Parathyroid adenoma (tissue), 2 donors: ENCODE results near the gene LONRF3.

Experiments
- H2AFZ ChIP-seq: fragments of 300-600 bp; sonication (generic); one replicate; pipeline ENCODE4 v1.7.0; 2017; ENCODE audit warnings: antibody characterized with exemption, mild to moderate bottlenecking
- H3K27ac ChIP-seq: fragments of 300-600 bp; sonication (generic); one replicate; pipeline ENCODE4 v1.7.0; 2017
- H3K27me3 ChIP-seq: fragments of 300-600 bp; sonication (generic); one replicate; pipeline ENCODE4 v1.7.0; 2017; ENCODE audit warnings: low read length; ENCODE audit not compliant: control insufficient read depth, insufficient read depth
- H3K36me3 ChIP-seq: fragments of 300-600 bp; sonication (generic); one replicate; pipeline ENCODE4 v1.7.0; 2017; ENCODE audit warnings: low read length; ENCODE audit not compliant: control insufficient read depth, insufficient read depth
- H3K4me1 ChIP-seq: fragments of 300-600 bp; sonication (generic); one replicate; pipeline ENCODE4 v1.7.0; 2017; ENCODE audit warnings: control low read depth
- H3K4me2 ChIP-seq: fragments of 300-600 bp; sonication (generic); one replicate; pipeline ENCODE4 v1.7.0; 2017; ENCODE audit warnings: low read length
- H3K4me3 ChIP-seq: fragments of 300-600 bp; sonication (generic); one replicate; pipeline ENCODE4 v1.7.0; 2017; ENCODE audit warnings: low read depth, low read length
- H3K79me2 ChIP-seq: fragments of 300-600 bp; sonication (generic); one replicate; pipeline ENCODE4 v1.7.0; 2017; ENCODE audit warnings: control low read depth
- H3K9ac ChIP-seq: fragments of 300-600 bp; sonication (generic); one replicate; pipeline ENCODE4 v1.7.0; 2017; ENCODE audit warnings: mild to moderate bottlenecking
- H3K9me3 ChIP-seq: fragments of 300-600 bp; sonication (generic); one replicate; pipeline ENCODE4 v1.7.0; 2017; ENCODE audit warnings: low read length; ENCODE audit not compliant: control insufficient read depth
- CTCF ChIP-seq: fragments of 300-600 bp; sonication (generic); IDR thresholded peaks from one replicate; pipeline ENCODE4 v1.7.0; 2017; ENCODE audit warnings: antibody characterized with exemption, mild to moderate bottlenecking
- donor health status: primary hyperparathyroidism.

The LONRF3 gene

GRCh38 chrX:118974908-118975671 is 672 bp downstream of the LONRF3 start:
- Histone ChIP-seq H3K9ac (no peak overlapping the region), H3K79me2 (no peaks in the 10 kb centered on the region), H3K27ac (no peak overlapping the region), H3K4me2 (peak overlapping the region; percentile 68), H3K4me1 (no peaks in the 10 kb centered on the region), H3K36me3 (no peaks in the 10 kb centered on the region), H3K27me3 (no peaks in the 10 kb centered on the region), H2AFZ (peak overlapping the region; percentile 79), H3K9me3 (no peaks in the 10 kb centered on the region), H3K4me3 (peak overlapping the region; percentile 53)
- TF ChIP-seq CTCF, result no peak

GRCh38 chrX:118975831-118976598 is 1.6 kb downstream of the LONRF3 start:
- TF ChIP-seq CTCF, result no peak
- Histone ChIP-seq H3K4me2 (peak overlapping the region; percentile 63), H3K9me3 (no peaks in the 10 kb centered on the region), H3K36me3 (no peaks in the 10 kb centered on the region), H3K27ac (no peak overlapping the region), H3K27me3 (no peaks in the 10 kb centered on the region), H3K4me3 (peak overlapping the region; percentile 40), H2AFZ (peak overlapping the region; percentile 79), H3K4me1 (no peaks in the 10 kb centered on the region), H3K79me2 (no peaks in the 10 kb centered on the region), H3K9ac (no peak overlapping the region)

GRCh38 chrX:118976599-118977340 is 2.4 kb downstream of the LONRF3 start:
- H3K4me3 ChIP-seq, result no peak overlapping the region
- H3K4me1 ChIP-seq, result no peaks in the 10 kb centered on the region
- H3K9me3 ChIP-seq, result no peaks in the 10 kb centered on the region
- H3K4me2 ChIP-seq, result peak overlapping the region; percentile 63
- no peak overlapping the region for H3K27ac ChIP-seq
- H3K9ac ChIP-seq, result no peak overlapping the region
- no peak for TF ChIP-seq CTCF
- no peaks in the 10 kb centered on the region for H3K36me3 ChIP-seq
- H2AFZ ChIP-seq, result no peak overlapping the region
- H3K79me2 ChIP-seq, result no peaks in the 10 kb centered on the region
- H3K27me3 ChIP-seq, result no peaks in the 10 kb centered on the region

- no peak overlapping the region for H3K9ac ChIP-seq
- no peak overlapping the region for H3K4me2 ChIP-seq
- no peaks in the 10 kb centered on the region for H3K4me1 ChIP-seq
- no peak overlapping the region for H3K4me3 ChIP-seq
- no peaks in the 10 kb centered on the region for H3K27me3 ChIP-seq
- H3K27ac ChIP-seq, result no peak overlapping the region
- TF ChIP-seq CTCF, result no peak
- no peaks in the 10 kb centered on the region for H3K9me3 ChIP-seq
- H3K79me2 ChIP-seq, result no peaks in the 10 kb centered on the region
- no peaks in the 10 kb centered on the region for H3K36me3 ChIP-seq
- H2AFZ ChIP-seq, result no peak overlapping the region
These were observed 3.0 kb downstream of the LONRF3 start for GRCh38 chrX:118977424-118977823.
